Endothelial cell of umbilical vein (primary cell): Measurements from ENCODE around the gene PPP1R12A. TPM values are rescaled to one million over a fixed set of nuclear protein-coding genes. Genes with fewer than 3 reads are reported as not detected.

Source experiments
- BruUV-seq: library from RNA; stranded (reverse); fragments of 400-500 nt; replicated peaks from 2 replicates; lab custom pipeline; 2021; lab: Mats Ljungman, UMichigan
- CTCF ChIA-PET: fragments of 300-600, 350-600 bp; sonication (Branson Sonifier 250); formaldehyde crosslinking; loops from one replicate; lab custom pipeline; 2021; ENCODE audit warnings: antibody characterized with exemption, inconsistent platforms; lab: Charles Lee
- POLR2A ChIA-PET: fragments of 300-600, 350-600 bp; sonication (Branson Sonifier 250); formaldehyde crosslinking; loops from one replicate; lab custom pipeline; 2021; ENCODE audit warnings: antibody characterized with exemption, inconsistent platforms; lab: Charles Lee
- DNase-seq: peaks from one replicate; pipeline ENCODE4 v3.0.0-alpha.2; 2011; ENCODE audit warnings: low read depth, low spot score
- FAIRE-seq: peaks from 2 replicates; lab custom pipeline; 2011; peaks lifted over from hg19 to GRCh38; lab: Jason Lieb, UNC
- H2AFZ ChIP-seq: 2 replicates; pipeline ENCODE4 v1.6.0; 2012; ENCODE audit warnings: low read depth, low read length, control low read depth, inconsistent platforms
- H3K27ac ChIP-seq: 2 replicates; pipeline ENCODE4 v1.5.1; 2011; ENCODE audit warnings: low read depth, mild to moderate bottlenecking, control low read depth, low read length, moderate library complexity; ENCODE audit not compliant: insufficient read depth
- H3K27me3 ChIP-seq, 2 experiments: 2 replicates each; pipeline versions ENCODE4 v1.6.0 to v1.6.1; 2011; ENCODE audit warnings: low read length in 2 of 2, mixed read lengths in 1 of 2; ENCODE audit not compliant: control insufficient read depth in 2 of 2, insufficient read depth in 2 of 2
- H3K36me3 ChIP-seq, 2 experiments: 2 replicates in 1 of 2; 3 replicates in 1 of 2; pipeline ENCODE4 v1.5.1; 2011; ENCODE audit warnings: low read length in 2 of 2, mild to moderate bottlenecking in 1 of 2, moderate library complexity in 1 of 2; ENCODE audit not compliant: control insufficient read depth in 2 of 2, insufficient read depth in 2 of 2; ENCODE audit errors: extremely low read depth in 1 of 2
- H3K4me1 ChIP-seq: 3 replicates; pipeline ENCODE4 v1.5.1; 2011; ENCODE audit warnings: mild to moderate bottlenecking, low read length; ENCODE audit not compliant: control insufficient read depth, insufficient read depth; ENCODE audit errors: extremely low read depth
- H3K4me2 ChIP-seq: 2 replicates; pipeline ENCODE4 v1.6.1; 2011; ENCODE audit warnings: low read length, control low read depth, mixed read lengths; ENCODE audit not compliant: insufficient read depth
- H3K4me3 ChIP-seq, 3 experiments: fragments of 200-600 bp in 1 of 3; sonication (generic), shearing (Covaris generic) in 1 of 3; replicated peaks in 1 of 3; 2 replicates each; pipeline ENCODE4 v1.5.1; 2011 to 2016; ENCODE audit warnings: control low read depth in 3 of 3, low read length in 3 of 3, mild to moderate bottlenecking in 2 of 3, inconsistent platforms in 1 of 3, low read depth in 1 of 3, moderate library complexity in 1 of 3; ENCODE audit not compliant: insufficient read depth in 1 of 3
- H3K79me2 ChIP-seq: 2 replicates; pipeline ENCODE4 v1.6.0; 2012; ENCODE audit warnings: low read length, inconsistent platforms; ENCODE audit not compliant: control insufficient read depth, insufficient read depth
- H3K9ac ChIP-seq: replicated peaks from 2 replicates; pipeline ENCODE3; 2011; ENCODE audit warnings: low read length, control low read depth; ENCODE audit not compliant: insufficient read depth; ENCODE audit errors: extremely low read depth
- H3K9me1 ChIP-seq: replicated peaks from 3 replicates; pipeline ENCODE4 v1.6.0; 2011; ENCODE audit warnings: mild to moderate bottlenecking, low read length; ENCODE audit not compliant: control insufficient read depth, insufficient read depth; ENCODE audit errors: extremely low read depth
- H3K9me3 ChIP-seq: replicated peaks from 2 replicates; pipeline ENCODE4 v1.5.1; 2012; ENCODE audit warnings: low read length, inconsistent platforms; ENCODE audit not compliant: control insufficient read depth, insufficient read depth
- H4K20me1 ChIP-seq: replicated peaks from 2 replicates; pipeline ENCODE3; 2011; ENCODE audit warnings: mild to moderate bottlenecking, low read length; ENCODE audit not compliant: control insufficient read depth, insufficient read depth; ENCODE audit errors: extremely low read depth
- CTCF ChIP-seq, 2 donors: IDR thresholded peaks; 1 replicate in 1 of 2; 2 replicates in 1 of 2; pipeline ENCODE4 v1.5.1; 2011; ENCODE audit warnings: low read length in 2 of 2, mild to moderate bottlenecking in 2 of 2, moderate library complexity in 2 of 2, control low read depth in 1 of 2, inconsistent platforms in 1 of 2, low read depth in 1 of 2; ENCODE audit not compliant: insufficient read depth in 1 of 2; ENCODE audit errors: extremely low read depth in 1 of 2
- EZH2 ChIP-seq: IDR thresholded peaks from 2 replicates; pipeline ENCODE4 v1.6.1; 2012; ENCODE audit warnings: borderline replicate concordance, low read depth, mild to moderate bottlenecking, moderate library complexity, low read length, inconsistent platforms; ENCODE audit not compliant: severe bottlenecking
- FOS ChIP-seq: IDR thresholded peaks from 2 replicates; pipeline ENCODE4 v1.6.1; 2011; ENCODE audit warnings: mild to moderate bottlenecking, low read length, moderate library complexity, borderline replicate concordance; ENCODE audit not compliant: insufficient read depth
- JUN ChIP-seq: IDR thresholded peaks from 2 replicates; pipeline ENCODE4 v1.6.1; 2011; ENCODE audit warnings: borderline replicate concordance, low read depth; ENCODE audit not compliant: insufficient read length, insufficient read depth
- MAX ChIP-seq: IDR thresholded peaks from 2 replicates; pipeline ENCODE4 v1.6.1; 2011; ENCODE audit not compliant: insufficient read depth, insufficient read length
- MYC ChIP-seq: IDR thresholded peaks from one replicate; pipeline ENCODE4 v1.6.1; 2011; ENCODE audit warnings: mild to moderate bottlenecking, low read depth, low read length
- POLR2A ChIP-seq: IDR thresholded peaks from 2 replicates; pipeline ENCODE4 v1.6.1; 2012; ENCODE audit warnings: low read depth, mild to moderate bottlenecking, control low read depth, low read length
- POLR2AphosphoS5 ChIP-seq: IDR thresholded peaks from 2 replicates; pipeline ENCODE4 v1.6.1; 2012; ENCODE audit warnings: low read depth, mild to moderate bottlenecking, control low read depth, low read length, moderate library complexity; ENCODE audit not compliant: insufficient read depth
- dilution Hi-C: fragments of 300-500 bp; cut with MboI; formaldehyde crosslinking; loops from one replicate; pipeline ENCODE4 v1.15.0; 2019; ENCODE audit warnings: low sequenced_read_pairs; ENCODE audit not compliant: extremely low pct_ligation_motif_present
- intact Hi-C: fragments of 100-400 bp; cut with micrococcal nuclease; formaldehyde crosslinking; loops from one replicate; pipeline ENCODE4 v1.10.0; 2022
- polyA plus RNA-seq, 4 experiments: library from polyadenylated mRNA; depleted of rRNA in 3 of 4; stranded (reverse) in 3 of 4; unstranded in 1 of 4; fragments of >200 nt; gene quantifications; 2 replicates each; pipeline versions ENCODE4 v1.2.1 to v1.2.3, GENCODE V29; 2011 to 2012; ENCODE audit warnings: missing spikeins in 1 of 4
- total RNA-seq: library from RNA; stranded (reverse); gene quantifications from 2 replicates; pipeline ENCODE4 v1.2.3, GENCODE V29; 2021

Gene PPP1R12A
- total and polyA plus RNA-seq, 2 donors (not counting 3 experiments of a cell fraction or from before 2014, with no cell fraction given) = 12.9 to 83.9 TPM

- H3K4me1 ChIP-seq = peaks cover 4% of the 10 kb centered on the region
- TF ChIP-seq FOS = no peak
- no peak for TF ChIP-seq MAX
- no peak for TF ChIP-seq CTCF (IDR thresholded peaks at IDR 0.05; ENCODE audit: extremely low read depth in 1 of 2, insufficient read depth in 1 of 2, low read depth in 1 of 2, low read length in 2 of 2)
- no TSS peak for BruUV-seq
- H4K20me1 ChIP-seq = no peaks in the 10 kb centered on the region
- dilution Hi-C loops (no loop called here), intact Hi-C loops (no loop called here)
- H3K36me3 ChIP-seq = peaks cover 0 to 3% of the 10 kb centered on the region in 2 experiments
- no peak overlapping the region for H3K9ac ChIP-seq
- CTCF ChIA-PET = interaction anchor here (2.1 kb wide), 1 partner anchor 51 kb away, joined by 6 read pairs; no protein-coding TSS in a partner anchor
- H3K79me2 ChIP-seq = peaks cover 52% of the 10 kb centered on the region
- DNase-seq (no peak), FAIRE-seq (no peak)
- H3K27me3 ChIP-seq = no peaks in the 10 kb centered on the region
- H3K4me3 ChIP-seq = no peak overlapping the region
- POLR2A ChIA-PET = no interaction called here
- no peaks in the 10 kb centered on the region for H3K9me1 ChIP-seq
- no peak overlapping the region for H3K4me2 ChIP-seq
- peaks cover 3% of the 10 kb centered on the region for H3K9me3 ChIP-seq
- H3K27ac ChIP-seq = no peak overlapping the region
- no peak overlapping the region for H2AFZ ChIP-seq
Observed at GRCh38 chr12:79835377-79835843, 99.5 kb downstream of the PPP1R12A start.

GRCh38 chr12:79834712-79835376 is 100.1 kb downstream of the PPP1R12A start:
- dilution Hi-C loops (no loop called here), intact Hi-C loops (no loop called here)
- Histone ChIP-seq H3K9me3 (peaks cover 3% of the 10 kb centered on the region), H3K4me3 (no peak overlapping the region), H3K4me1 (no peaks in the 10 kb centered on the region), H3K79me2 (peaks cover 46% of the 10 kb centered on the region), H3K27me3 (no peaks in the 10 kb centered on the region), H3K4me2 (no peak overlapping the region), H2AFZ (no peak overlapping the region), H4K20me1 (no peaks in the 10 kb centered on the region), H3K9me1 (no peaks in the 10 kb centered on the region), H3K36me3 (peaks cover 0 to 3% of the 10 kb centered on the region in 2 experiments), H3K9ac (no peak overlapping the region), H3K27ac (no peak overlapping the region)
- DNase-seq = no peak
- TF ChIP-seq EZH2 (no peak), JUN (no peak), MYC (no peak), CTCF (IDR thresholded peaks at IDR 0.05; ENCODE audit: extremely low read depth in 1 of 2, insufficient read depth in 1 of 2, low read depth in 1 of 2, low read length in 2 of 2) (no peak), POLR2A (no peak), POLR2AphosphoS5 (no peak)
- no TSS peak for BruUV-seq
- POLR2A ChIA-PET = no interaction called here
- FAIRE-seq = no peak
- CTCF ChIA-PET = interaction anchor here (2.1 kb wide), 1 partner anchor 52 kb away, joined by 6 read pairs; no protein-coding TSS in a partner anchor
